Measurements from ENCODE around the gene TNIK. TPM values are rescaled to one million over a fixed set of nuclear protein-coding genes. Genes with fewer than 3 reads are reported as not detected.
A peak's percentile ranks its signal among the peaks of the same experiment; 100 is the strongest.
"Not testable (repeated sequence)": the region's sequence is repeated elsewhere in the genome, so short reads cannot be mapped to it uniquely, and the experiment has no call there.

The TNIK gene
- total RNA-seq, 1 donor from 2014 or later, result 38.1 TPM

- DNase-seq (ENCODE audit: extremely low spot score, unreplicated experiment), result no peak
- H3K36me3 Mint-ChIP-seq, result peaks cover 3% of the 10 kb centered on the region
- H3K9me3 Mint-ChIP-seq, result no peaks in the 10 kb centered on the region
- no peak overlapping the region for H3K4me3 Mint-ChIP-seq
- TF ChIP-seq CTCF (conservative IDR thresholded peaks at IDR 0.05), result no peak
- no peak overlapping the region for H3K27ac Mint-ChIP-seq
- H3K27me3 Mint-ChIP-seq, result no peaks in the 10 kb centered on the region
- H3K4me1 Mint-ChIP-seq (ENCODE audit: unreplicated experiment), result no peaks in the 10 kb centered on the region
Measured at GRCh38 chr3:171121801-171122200, 338.4 kb downstream of the TNIK start.

GRCh38 chr3:171119402-171119801, 340.8 kb downstream of the TNIK start:
- not testable (repeated sequence) for DNase-seq (ENCODE audit: extremely low spot score, unreplicated experiment); H3K27me3 Mint-ChIP-seq; H3K9me3 Mint-ChIP-seq; H3K4me3 Mint-ChIP-seq; H3K4me1 Mint-ChIP-seq (ENCODE audit: unreplicated experiment); H3K27ac Mint-ChIP-seq; H3K36me3 Mint-ChIP-seq

GRCh38 chr3:171118993-171119392, 341.2 kb downstream of the TNIK start:
- H3K27ac Mint-ChIP-seq; DNase-seq (ENCODE audit: extremely low spot score, unreplicated experiment); H3K36me3 Mint-ChIP-seq; H3K4me3 Mint-ChIP-seq; H3K27me3 Mint-ChIP-seq; H3K9me3 Mint-ChIP-seq; H3K4me1 Mint-ChIP-seq (ENCODE audit: unreplicated experiment): not testable (repeated sequence)

GRCh38 chr3:171116824-171117395, 343.3 kb downstream of the TNIK start:
- H3K27ac Mint-ChIP-seq, result no peak overlapping the region
- DNase-seq (ENCODE audit: extremely low spot score, unreplicated experiment), result no peak
- no peak overlapping the region for H3K4me3 Mint-ChIP-seq
- H3K36me3 Mint-ChIP-seq, result no peaks in the 10 kb centered on the region
- H3K4me1 Mint-ChIP-seq (ENCODE audit: unreplicated experiment), result no peaks in the 10 kb centered on the region
- no peak for TF ChIP-seq CTCF (conservative IDR thresholded peaks at IDR 0.05)
- no peaks in the 10 kb centered on the region for H3K9me3 Mint-ChIP-seq
- no peaks in the 10 kb centered on the region for H3K27me3 Mint-ChIP-seq

- H3K4me1 Mint-ChIP-seq (ENCODE audit: unreplicated experiment), result no peaks in the 10 kb centered on the region
Measured at GRCh38 chr3:171116365-171116764, 343.8 kb downstream of the TNIK start.

GRCh38 chr3:171115667-171116066, 344.5 kb downstream of the TNIK start:
- DNase-seq (ENCODE audit: extremely low spot score, unreplicated experiment), result no peak
- Mint-ChIP-seq H3K27me3 (no peaks in the 10 kb centered on the region), H3K36me3 (no peaks in the 10 kb centered on the region), H3K9me3 (no peaks in the 10 kb centered on the region), H3K27ac (no peak overlapping the region), H3K4me1 (ENCODE audit: unreplicated experiment) (no peaks in the 10 kb centered on the region), H3K4me3 (no peak overlapping the region)
- TF ChIP-seq CTCF (conservative IDR thresholded peaks at IDR 0.05), result no peak

More at GRCh38 chr3:171116365-171116764, 343.8 kb downstream of the TNIK start:
- Mint-ChIP-seq H3K36me3 (no peaks in the 10 kb centered on the region), H3K27ac (no peak overlapping the region), H3K27me3 (no peaks in the 10 kb centered on the region), H3K9me3 (no peaks in the 10 kb centered on the region), H3K4me3 (no peak overlapping the region)
- no peak for TF ChIP-seq CTCF (conservative IDR thresholded peaks at IDR 0.05)
- DNase-seq (ENCODE audit: extremely low spot score, unreplicated experiment), result no peak

- no peaks in the 10 kb centered on the region for H3K9me3 Mint-ChIP-seq
- peak; percentile 56 for TF ChIP-seq CTCF (conservative IDR thresholded peaks at IDR 0.05)
- H3K27ac Mint-ChIP-seq, result no peak overlapping the region
- H3K27me3 Mint-ChIP-seq, result no peaks in the 10 kb centered on the region
- no peaks in the 10 kb centered on the region for H3K4me1 Mint-ChIP-seq (ENCODE audit: unreplicated experiment)
- H3K36me3 Mint-ChIP-seq, result no peaks in the 10 kb centered on the region
- H3K4me3 Mint-ChIP-seq, result no peak overlapping the region
- no peak for DNase-seq (ENCODE audit: extremely low spot score, unreplicated experiment)
Measured at GRCh38 chr3:171113716-171114115, 346.5 kb downstream of the TNIK start.
